T47D (cell line): ENCODE data around the gene YWHAQ.
"Not testable (repeated sequence)": the region's sequence is repeated elsewhere in the genome, so short reads cannot be mapped to it uniquely, and the experiment has no call there.

ENCODE experiments used
- DNase-seq, 2 experiments: peaks; one replicate each; pipeline versions ENCODE4 v3.0.0 to v3.0.0-alpha.2; 2011 to 2012; ENCODE audit warnings: low read depth in 1 of 2, low spot score in 1 of 2
- JUND ChIP-seq: IDR thresholded peaks from 2 replicates; pipeline ENCODE4 v1.6.1; 2012; ENCODE audit warnings: low read depth
- in situ Hi-C: cut with HindIII; loops from 2 replicates; pipeline ENCODE4 v1.10.0; 2016; ENCODE audit warnings: low sequenced_read_pairs, low pct_unique_long_range_greater_than_20kb

YWHAQ gene

DNA sequence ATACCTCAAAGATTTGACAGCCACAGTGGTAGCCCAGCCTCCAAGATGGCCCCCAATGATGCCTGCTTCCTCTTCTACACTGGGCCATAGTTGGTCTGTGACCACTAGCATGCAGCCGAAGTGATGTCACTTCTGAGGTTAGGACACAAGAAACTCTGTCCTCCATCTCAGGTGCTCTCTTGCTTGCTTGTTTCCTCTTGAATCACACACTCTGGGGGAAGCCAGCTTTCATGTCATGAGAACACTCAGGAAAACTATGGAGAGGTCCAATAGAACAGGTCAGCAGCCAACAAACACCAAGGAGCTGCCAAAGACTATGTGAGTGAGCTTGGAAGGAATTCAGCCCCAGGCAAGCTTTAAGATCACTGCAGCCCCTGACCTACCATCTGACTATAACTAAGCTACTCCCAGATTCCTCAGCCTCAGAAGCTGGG, 71.8 kb downstream of the YWHAQ start:
- DNase-seq: peak in 1 of 2 experiments; percentile 31
- in situ Hi-C loops: no loop called here

DNA sequence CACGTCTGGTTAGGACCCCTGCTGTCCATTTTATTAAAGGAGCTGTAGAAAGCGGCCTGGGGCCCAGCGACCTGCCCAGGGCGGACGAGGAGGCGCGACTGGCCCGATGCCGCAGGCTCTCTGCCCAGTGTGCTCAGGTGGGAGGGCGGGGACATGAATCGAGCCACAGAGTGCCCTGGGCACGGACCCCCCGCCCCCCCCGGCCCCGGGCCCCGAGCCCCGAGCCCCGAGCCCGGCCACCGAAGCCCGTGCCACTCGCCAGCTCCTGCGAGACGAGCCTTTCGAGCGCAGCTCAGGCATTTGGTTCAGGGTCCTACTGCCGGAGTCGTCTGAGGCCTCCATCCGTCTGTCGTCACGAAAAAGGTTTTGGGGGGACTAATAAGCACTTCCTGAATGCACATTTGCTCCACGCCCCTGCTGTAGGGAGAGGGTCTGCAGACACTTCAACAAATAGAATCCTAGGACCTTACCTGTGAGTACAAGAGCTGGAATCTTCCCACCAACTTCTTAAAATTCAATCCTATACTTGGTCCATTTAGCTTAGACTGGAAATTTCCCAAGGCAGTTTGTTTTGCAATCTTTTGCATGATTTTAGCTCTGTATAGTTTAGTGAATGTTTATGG, 74.6 kb downstream of the YWHAQ start:
- in situ Hi-C loops: no loop called here
- TF ChIP-seq JUND: no peak
- DNase-seq: no peak

More for the DNA sequence above, 71.8 kb downstream of the YWHAQ start:
- TF ChIP-seq JUND: no peak

DNA sequence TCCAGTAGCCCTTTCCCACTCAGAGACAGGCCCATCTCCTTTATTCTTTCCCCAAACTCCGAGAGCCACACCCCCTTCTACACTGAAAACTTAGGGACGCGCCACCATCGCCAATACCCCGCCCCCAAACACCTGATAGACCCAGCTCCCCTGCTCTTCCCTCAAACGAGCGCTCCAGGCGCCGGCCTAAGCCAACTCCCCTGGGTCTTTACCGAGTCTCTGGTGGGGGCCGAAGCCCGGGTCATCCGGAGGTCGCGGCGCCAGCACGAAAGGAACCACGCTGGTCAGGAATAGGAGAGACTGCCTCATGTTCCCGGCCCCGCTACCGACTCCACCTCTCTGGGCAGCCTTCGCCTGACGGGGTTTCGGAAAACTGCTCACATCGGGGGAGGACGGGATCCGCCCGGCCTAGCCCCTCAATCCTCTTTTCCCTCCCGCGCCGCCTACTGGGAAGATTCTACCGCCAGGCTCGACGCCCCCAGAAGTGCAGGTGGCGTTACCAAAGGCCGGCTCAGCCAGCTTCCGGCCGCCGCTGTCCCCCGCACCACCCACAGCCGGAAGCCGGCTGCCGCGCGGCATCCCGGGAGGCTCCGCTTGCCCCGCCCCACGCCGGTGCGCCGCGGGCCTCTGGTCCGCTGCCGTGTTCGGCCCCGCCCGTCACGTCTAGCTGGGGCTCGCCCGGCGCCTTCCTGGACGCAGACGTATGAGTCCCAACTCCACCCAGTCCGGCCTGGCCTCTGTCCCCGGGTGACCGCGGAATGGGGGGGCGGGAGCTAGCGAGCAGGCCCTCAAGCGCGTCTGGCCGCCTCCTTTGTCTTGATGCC, 75.3 kb downstream of the YWHAQ start, which contains the start of gene ADAM17:
TSS of gene ADAM17 (minus strand) at position 534 of the 824 bp plus-strand sequence. CDS start at position 309, 225 bp downstream.
- in situ Hi-C loops: no loop called here
- TF ChIP-seq JUND: no peak
- peak; percentile 44 to 96 for DNase-seq

DNA sequence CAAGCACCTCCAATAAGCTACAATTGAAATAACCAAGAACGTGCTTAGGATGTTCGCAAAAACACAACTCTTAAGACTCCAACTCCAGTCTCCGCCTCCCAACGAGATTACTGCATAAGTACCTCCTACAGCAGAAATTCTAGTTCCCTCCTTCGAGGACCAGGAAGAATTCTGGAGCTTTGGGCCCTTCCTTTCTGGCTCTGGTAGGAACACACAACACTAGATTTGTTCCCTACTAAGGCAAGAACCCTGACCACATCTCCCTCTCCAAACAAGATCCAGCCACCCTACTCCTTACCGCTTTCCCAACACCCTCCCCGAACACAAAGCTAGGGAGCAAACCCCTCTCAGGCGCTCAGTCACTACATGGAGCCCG, 75.9 kb downstream of the YWHAQ start:
- TF ChIP-seq JUND: no peak
- in situ Hi-C loops: no loop called here
- peak in 1 of 2 experiments; percentile 58 for DNase-seq

GRCh38 chr2:9552219-9553178, 78.3 kb downstream of the YWHAQ start:
- TF ChIP-seq JUND: no peak
- in situ Hi-C loops: no loop called here
- DNase-seq: no peak

DNA sequence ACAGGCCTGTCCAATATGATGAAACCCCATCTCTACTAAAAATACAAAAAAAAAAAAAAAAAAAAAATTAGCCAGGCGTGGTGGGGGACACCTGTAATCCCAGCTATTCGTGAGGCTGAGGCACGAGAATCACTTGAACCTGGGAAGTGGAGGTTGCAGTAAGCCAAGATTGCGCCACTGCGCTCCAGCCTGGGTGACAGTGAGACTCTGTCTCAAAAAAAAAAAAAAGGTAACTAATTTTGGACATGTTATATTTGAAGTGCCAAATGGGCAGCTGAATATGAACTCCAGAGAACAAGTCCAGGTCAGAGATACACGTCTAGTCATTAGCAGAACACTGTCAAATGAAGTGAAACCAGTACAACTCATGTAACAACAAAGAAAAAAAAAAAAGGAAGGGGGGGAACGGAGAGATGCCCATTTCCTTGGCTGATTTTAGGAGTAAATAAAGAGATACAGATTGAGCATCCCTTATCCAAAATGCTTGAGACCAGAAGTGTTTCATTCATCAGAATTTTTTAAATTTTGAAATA, 79.9 kb downstream of the YWHAQ start:
- DNase-seq, in situ Hi-C loops: not testable (repeated sequence)

DNA sequence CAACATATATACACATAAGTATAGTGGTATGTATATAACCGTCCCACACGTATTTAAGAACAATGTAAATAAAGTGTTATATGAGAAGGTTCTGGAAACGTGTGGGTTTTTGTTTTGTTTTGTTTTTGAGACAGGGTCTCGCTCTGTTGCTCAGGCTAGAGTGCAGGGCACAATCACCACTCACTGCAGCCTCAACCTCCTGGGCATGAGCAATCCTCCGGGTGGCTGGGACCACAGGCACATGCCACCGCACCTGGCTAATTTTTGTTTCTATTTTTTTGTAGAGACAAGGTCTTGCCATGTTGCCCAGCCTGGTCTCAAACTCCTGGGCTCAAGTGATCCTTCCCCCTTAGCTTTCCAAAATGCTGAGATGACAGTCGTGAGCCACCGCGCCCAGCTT, 81.4 kb downstream of the YWHAQ start:
- TF ChIP-seq JUND: no peak
- no peak for DNase-seq
- in situ Hi-C loops: no loop called here

GRCh38 chr2:9548506-9548905, 82.3 kb downstream of the YWHAQ start:
- no peak for TF ChIP-seq JUND
- no peak for DNase-seq
- in situ Hi-C loops: no loop called here

DNA sequence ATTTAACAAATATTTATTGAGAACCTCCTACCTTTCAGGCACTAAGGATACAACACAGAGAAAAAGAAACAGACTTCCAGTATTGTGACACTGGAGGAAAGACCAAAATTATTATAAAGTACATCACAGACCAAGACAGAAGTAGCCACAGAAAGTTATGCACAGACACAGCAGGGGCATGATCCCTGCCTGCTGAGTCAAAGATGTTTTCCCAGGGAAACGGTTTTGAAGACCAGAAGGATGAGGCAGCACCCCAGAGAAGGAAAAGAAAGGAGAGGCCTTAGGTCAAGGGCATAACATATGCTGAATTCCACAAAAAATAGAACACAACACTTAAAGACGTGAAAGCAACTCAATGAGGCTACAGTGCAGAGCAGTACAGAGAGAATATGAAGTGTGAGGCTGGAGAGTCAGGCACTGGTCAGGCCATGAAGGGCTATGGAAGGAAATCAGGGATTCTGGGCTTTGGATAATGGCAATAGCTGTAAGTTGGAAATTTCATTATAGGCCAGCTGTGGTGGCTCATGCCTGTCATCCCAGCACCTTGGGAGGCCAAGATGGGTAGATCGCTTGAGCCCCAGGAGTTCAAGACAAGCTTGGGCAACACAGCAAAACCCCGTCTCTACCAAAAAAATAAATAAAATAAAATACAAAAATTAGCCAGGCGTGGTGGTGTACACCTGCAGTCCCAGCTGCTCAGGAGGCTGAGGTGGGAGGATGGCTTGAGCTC, 83.4 kb downstream of the YWHAQ start:
- no peak for DNase-seq
- in situ Hi-C loops: no loop called here

DNA sequence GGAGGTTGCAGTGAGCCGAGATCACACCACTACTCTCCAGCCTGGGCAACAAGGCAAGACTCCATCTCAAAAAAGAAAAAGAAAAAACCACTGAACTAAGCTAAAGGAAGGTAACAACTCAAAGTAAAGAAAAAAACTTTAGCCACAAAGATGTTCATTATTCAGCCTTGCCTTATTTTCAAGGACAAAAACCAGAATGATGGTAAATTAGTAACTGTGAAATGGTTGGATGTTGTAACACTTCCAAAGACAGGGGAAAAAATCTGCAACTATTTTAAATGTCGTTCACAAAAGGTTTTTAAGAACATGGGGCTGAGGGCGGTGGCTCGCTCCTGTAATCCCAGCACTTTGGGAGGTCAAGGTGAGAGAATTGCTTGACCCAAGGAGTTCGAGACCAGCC, 85.3 kb downstream of the YWHAQ start:
- no peak for TF ChIP-seq JUND

More for the DNA sequence above, 83.4 kb downstream of the YWHAQ start:
- TF ChIP-seq JUND: no peak

GRCh38 chr2:9543557-9543956, 87.2 kb downstream of the YWHAQ start:
- no peak for DNase-seq
- in situ Hi-C loops: no loop called here
- no peak for TF ChIP-seq JUND

More for the DNA sequence above, 85.3 kb downstream of the YWHAQ start:
- in situ Hi-C loops: no loop called here
- no peak for DNase-seq
